IMR-90 (cell line): Measurements from ENCODE around the gene RNASE12. TPM values are rescaled to one million over a fixed set of nuclear protein-coding genes. Genes with fewer than 3 reads are reported as not detected.

Experiments
- ATAC-seq: fragments of 200-7000 bp; cut with Tn5 transposase; 2 replicates; pipeline ENCODE4 v1.9.1; 2020; ENCODE audit warnings: low read depth, mild to moderate bottlenecking, moderate library complexity
- BruUV-seq: library from RNA; stranded (reverse); fragments of 400-500 nt; replicated peaks from 2 replicates; lab custom pipeline; 2021; lab: Mats Ljungman, UMichigan
- CTCF ChIA-PET: fragments of 300-600 bp; formaldehyde crosslinking; extraction: SDS; loops from one replicate; lab custom pipeline; 2021; ENCODE audit warnings: antibody characterized with exemption; lab: Yijun Ruan, JAX
- POLR2A ChIA-PET: fragments of 300-600 bp; sonication (Branson Sonifier 250); formaldehyde crosslinking; loops from one replicate; lab custom pipeline; 2022; ENCODE audit warnings: antibody characterized with exemption; ENCODE audit not compliant: unreplicated experiment; lab: Charles Lee
- DNase-seq: peaks from one replicate; pipeline ENCODE4 v3.0.0; 2013
- H2AFZ ChIP-seq: replicated peaks from 2 replicates; pipeline ENCODE3; 2013; ENCODE audit warnings: low read length, mild to moderate bottlenecking; ENCODE audit not compliant: poor library complexity
- H2AK5ac ChIP-seq: 2 replicates; pipeline ENCODE4 v1.6.1; 2013; ENCODE audit warnings: low read depth, low read length, inconsistent platforms
- H2AK9ac ChIP-seq: replicated peaks from 2 replicates; pipeline ENCODE3; 2013; ENCODE audit warnings: mild to moderate bottlenecking, low read depth, low read length, moderate library complexity; ENCODE audit not compliant: poor library complexity
- H2BK120ac ChIP-seq: 2 replicates; pipeline ENCODE4 v1.6.1; 2013; ENCODE audit warnings: low read depth, low read length, inconsistent platforms
- H2BK15ac ChIP-seq: 3 replicates; pipeline ENCODE4 v1.6.1; 2013; ENCODE audit warnings: low read depth, low read length, inconsistent platforms
- H2BK20ac ChIP-seq: 2 replicates; pipeline ENCODE4 v1.6.1; 2013; ENCODE audit warnings: low read depth, mild to moderate bottlenecking, inconsistent platforms, low read length, moderate library complexity
- H2BK5ac ChIP-seq: 2 replicates; pipeline ENCODE4 v1.6.1; 2013; ENCODE audit warnings: mild to moderate bottlenecking, low read depth, low read length, inconsistent platforms; ENCODE audit not compliant: poor library complexity, severe bottlenecking
- H3K14ac ChIP-seq: replicated peaks from 2 replicates; pipeline ENCODE4 v1.6.1; 2013; ENCODE audit warnings: low read depth, low read length, inconsistent platforms
- H3K18ac ChIP-seq: 2 replicates; pipeline ENCODE4 v1.6.1; 2013; ENCODE audit warnings: low read depth, low read length, control low read depth
- H3K23ac ChIP-seq: 2 replicates; pipeline ENCODE4 v1.6.1; 2013; ENCODE audit warnings: low read depth, low read length, inconsistent platforms
- H3K27ac ChIP-seq: 2 replicates; pipeline ENCODE4 v1.5.1; 2013; ENCODE audit warnings: mild to moderate bottlenecking, control low read depth, low read length; ENCODE audit not compliant: insufficient read depth
- H3K27me3 ChIP-seq: 2 replicates; pipeline ENCODE4 v1.6.1; 2013; ENCODE audit warnings: low read length; ENCODE audit not compliant: control insufficient read depth, insufficient read depth
- H3K36me3 ChIP-seq: 2 replicates; pipeline ENCODE4 v1.6.1; 2013; ENCODE audit warnings: low read length, mixed read lengths; ENCODE audit not compliant: control insufficient read depth, insufficient read depth
- H3K4ac ChIP-seq: 2 replicates; pipeline ENCODE4 v1.6.1; 2013; ENCODE audit warnings: low read depth, low read length, inconsistent platforms
- H3K4me1 ChIP-seq: 2 replicates; pipeline ENCODE4 v1.6.1; 2013; ENCODE audit warnings: low read length, mixed read lengths; ENCODE audit not compliant: control insufficient read depth, insufficient read depth
- H3K4me2 ChIP-seq: 2 replicates; pipeline ENCODE4 v1.6.1; 2013; ENCODE audit warnings: low read depth, mild to moderate bottlenecking, control low read depth, low read length, moderate library complexity
- H3K4me3 ChIP-seq: 2 replicates; pipeline ENCODE4 v1.5.1; 2013; ENCODE audit warnings: low read depth, mild to moderate bottlenecking, control low read depth, low read length, moderate library complexity; ENCODE audit not compliant: insufficient read depth
- H3K56ac ChIP-seq: 2 replicates; pipeline ENCODE4 v1.6.1; 2013; ENCODE audit warnings: low read length, inconsistent platforms; ENCODE audit not compliant: insufficient read depth; ENCODE audit errors: extremely low read depth
- H3K79me1 ChIP-seq, 2 experiments: 2 replicates each; pipeline ENCODE4 v1.6.1; 2013; ENCODE audit warnings: low read length in 2 of 2, inconsistent platforms in 1 of 2, low read depth in 1 of 2
- H3K9ac ChIP-seq: 2 replicates; pipeline ENCODE4 v1.6.1; 2013; ENCODE audit warnings: low read depth, low read length, control low read depth
- H3K9me1 ChIP-seq: 2 replicates; pipeline ENCODE4 v1.6.1; 2013; ENCODE audit warnings: low read length, inconsistent platforms; ENCODE audit not compliant: insufficient read depth
- H3K9me3 ChIP-seq: 2 replicates; pipeline ENCODE4 v1.6.1; 2013; ENCODE audit warnings: low read length; ENCODE audit not compliant: control insufficient read depth, insufficient read depth
- H4K20me1 ChIP-seq: 2 replicates; pipeline ENCODE4 v1.6.1; 2013; ENCODE audit warnings: low read length, inconsistent platforms; ENCODE audit not compliant: insufficient read depth
- H4K5ac ChIP-seq: 2 replicates; pipeline ENCODE4 v1.6.1; 2013; ENCODE audit warnings: mild to moderate bottlenecking, low read depth, low read length, control low read depth
- H4K8ac ChIP-seq, 2 experiments: 2 replicates each; pipeline ENCODE4 v1.6.1; 2013; ENCODE audit warnings: low read depth in 2 of 2, low read length in 2 of 2, control low read depth in 1 of 2, inconsistent platforms in 1 of 2
- H4K91ac ChIP-seq: 2 replicates; pipeline ENCODE4 v1.6.1; 2013; ENCODE audit warnings: low read depth, low read length, inconsistent platforms; ENCODE audit not compliant: insufficient read depth
- MAFK ChIP-seq: IDR thresholded peaks from 2 replicates; pipeline ENCODE4 v1.6.1; 2012; ENCODE audit warnings: low read depth, low read length, improper control_type of control experiment
- MAZ ChIP-seq: IDR thresholded peaks from 2 replicates; pipeline ENCODE4 v1.6.1; 2012; ENCODE audit warnings: low read depth, mild to moderate bottlenecking, low read length, improper control_type of control experiment, moderate library complexity, borderline replicate concordance
- MXI1 ChIP-seq: IDR thresholded peaks from 2 replicates; pipeline ENCODE4 v1.6.1; 2012; ENCODE audit warnings: low read depth, mild to moderate bottlenecking, low read length, moderate library complexity, borderline replicate concordance
- WGBS, 2 experiments: methylation state at CpG; one replicate each; pipeline versions ENCODE4 v1.1.5 to v1.1.7; 2013; ENCODE audit warnings: missing lambda C conversion rate in 2 of 2; ENCODE audit not compliant: insufficient read length in 1 of 2; ENCODE audit errors: extremely low coverage in 2 of 2; 5-methylcytosine and 5-hydroxymethylcytosine counted together
- dilution Hi-C: fragments of 300-500 bp; cut with HindIII; formaldehyde crosslinking; loops from one replicate; pipeline ENCODE4 v1.14.3; 2018; ENCODE audit warnings: low sequenced_read_pairs; ENCODE audit not compliant: unreplicated experiment
- in situ Hi-C: fragments of 300-500 bp; cut with MboI; formaldehyde crosslinking; loops from 3 replicates; pipeline ENCODE4 v1.14.3; 2019; ENCODE audit warnings: low sequenced_read_pairs, inconsistent platforms, mixed read lengths
- intact Hi-C: fragments of 100-400 bp; cut with micrococcal nuclease; formaldehyde crosslinking; loops from 2 replicates; pipeline ENCODE4 v1.10.0; 2022
- polyA plus RNA-seq, 3 experiments: library from polyadenylated mRNA; depleted of rRNA; stranded (reverse); fragments of >200 nt; gene quantifications; 2 replicates each; pipeline ENCODE4 v1.2.3, GENCODE V29; 2012; ENCODE audit warnings: low replicate concordance in 1 of 3
- total RNA-seq: library from RNA; depleted of rRNA; stranded (reverse); fragments of >200 nt; gene quantifications from 2 replicates; pipeline ENCODE4 v1.2.3, GENCODE V29; 2012
- TF ChIP-seq, protein P1 (sequence below): fragments of 150-350 bp; IDR thresholded peaks from 2 replicates; pipeline ENCODE4 v1.6.1; 2016; ENCODE audit warnings: low read depth, mild to moderate bottlenecking, low read length, moderate library complexity, borderline replicate concordance

Gene RNASE12
- total and polyA plus RNA-seq, 2 of the 4 experiments (the other 2 are of a cell fraction), result not detected

DNA sequence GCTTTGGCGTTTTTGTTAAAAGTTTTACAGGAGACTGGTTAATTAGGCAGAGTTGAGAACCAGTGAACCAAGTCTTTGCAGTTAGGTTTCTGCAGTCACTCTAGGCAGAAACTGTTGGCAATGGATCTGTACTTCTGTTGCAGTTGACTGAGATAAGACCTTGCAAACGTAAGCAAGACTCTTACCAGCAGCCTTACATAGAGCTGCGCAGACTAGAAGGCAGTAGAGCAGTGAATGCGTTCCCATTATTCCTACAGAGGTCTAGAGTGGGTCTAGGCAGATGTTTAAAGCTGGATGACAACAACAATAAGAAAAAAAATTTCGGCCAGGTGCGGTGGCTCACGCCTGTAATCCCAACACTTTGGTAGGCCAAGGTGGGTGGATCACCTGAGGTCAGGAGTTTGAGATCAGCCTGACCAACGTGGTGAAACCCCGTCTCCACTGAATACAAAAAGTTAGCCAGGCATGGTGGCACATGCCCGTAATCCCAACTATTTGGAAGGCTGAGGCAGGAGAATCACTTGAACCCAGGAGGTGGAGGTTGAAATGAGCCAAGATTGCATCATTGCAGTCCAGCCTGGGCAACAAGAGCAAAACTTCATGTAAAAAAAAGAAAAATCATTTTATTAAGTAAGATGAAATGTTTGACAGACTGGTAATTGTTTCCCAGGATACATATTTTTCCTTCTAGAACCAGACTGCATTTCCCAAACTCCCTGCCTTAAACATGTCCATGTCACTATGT lies 42.6 kb downstream of the RNASE12 start:
- Histone ChIP-seq H4K5ac (no peak overlapping the region), H3K9me1 (no peaks in the 10 kb centered on the region), H3K4me2 (no peak overlapping the region), H2AFZ (no peak overlapping the region), H3K36me3 (no peaks in the 10 kb centered on the region), H4K91ac (no peak overlapping the region), H4K8ac (no peak overlapping the region), H3K9ac (no peak overlapping the region), H3K9me3 (no peaks in the 10 kb centered on the region), H2BK120ac (no peak overlapping the region), H3K4ac (no peak overlapping the region), H4K20me1 (no peaks in the 10 kb centered on the region), H3K14ac (no peak overlapping the region), H3K56ac (no peak overlapping the region), H2BK15ac (no peak overlapping the region), H3K27ac (no peak overlapping the region), H2BK20ac (no peak overlapping the region), H3K4me3 (no peak overlapping the region), H3K23ac (no peak overlapping the region), H3K79me1 (no peaks in the 10 kb centered on the region), H3K4me1 (no peaks in the 10 kb centered on the region), H3K27me3 (no peaks in the 10 kb centered on the region; the same call in 1 of the 2 replicates), H2AK5ac (no peak overlapping the region), H2BK5ac (no peak overlapping the region), H2AK9ac (no peak overlapping the region), H3K18ac (no peak overlapping the region)
- BruUV-seq, result no TSS peak
- dilution Hi-C loops (loop anchor here (25.0 kb wide), 1 partner anchor 114 kb away; no protein-coding TSS in a partner anchor), in situ Hi-C loops (no loop called here), intact Hi-C loops (no loop called here)
- ChIA-PET CTCF (interaction anchor here (0.6 to 0.7 kb wide), 2 partner anchors 17 to 28 kb away, joined by 3 read pairs; no protein-coding TSS in a partner anchor), POLR2A (interaction anchor here (0.6 kb wide), 1 partner anchor 11 kb away, joined by 3 read pairs; no protein-coding TSS in a partner anchor)
- TF ChIP-seq MXI1 (no peak), MAFK (no peak), MAZ (no peak)
- TF ChIP-seq, protein P1, sequence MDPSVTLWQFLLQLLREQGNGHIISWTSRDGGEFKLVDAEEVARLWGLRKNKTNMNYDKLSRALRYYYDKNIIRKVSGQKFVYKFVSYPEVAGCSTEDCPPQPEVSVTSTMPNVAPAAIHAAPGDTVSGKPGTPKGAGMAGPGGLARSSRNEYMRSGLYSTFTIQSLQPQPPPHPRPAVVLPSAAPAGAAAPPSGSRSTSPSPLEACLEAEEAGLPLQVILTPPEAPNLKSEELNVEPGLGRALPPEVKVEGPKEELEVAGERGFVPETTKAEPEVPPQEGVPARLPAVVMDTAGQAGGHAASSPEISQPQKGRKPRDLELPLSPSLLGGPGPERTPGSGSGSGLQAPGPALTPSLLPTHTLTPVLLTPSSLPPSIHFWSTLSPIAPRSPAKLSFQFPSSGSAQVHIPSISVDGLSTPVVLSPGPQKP, result no peak
- DNase-seq, result no peak
- WGBS, 2 experiments, result 86% methylated on average over 3 of the region's 10 CpGs; no CpG with 5 or more reads in 1 of the 2 experiments
- ATAC-seq, result no peak
